GM21717 (cell line): Measurements from ENCODE around the gene NRG3.

Experiments
- ATAC-seq: cut with Tn5 transposase; IDR thresholded peaks from one replicate; pipeline ENCODE4 v1.9.1; 2021; ENCODE audit warnings: mild to moderate bottlenecking, moderate library complexity; ENCODE audit not compliant: unreplicated experiment

Gene NRG3

GRCh38 chr10:82453678-82454293 is 578.8 kb downstream of the NRG3 start:
- ATAC-seq: no peak

- no peak for ATAC-seq
These were observed 588.0 kb downstream of the NRG3 start for GRCh38 chr10:82462910-82463551.

- no peak for ATAC-seq
These were observed 588.6 kb downstream of the NRG3 start for GRCh38 chr10:82463614-82464013.

GRCh38 chr10:82464191-82464818 is 589.3 kb downstream of the NRG3 start:
- no peak for ATAC-seq

GRCh38 chr10:82464966-82465365 is 590.0 kb downstream of the NRG3 start:
- ATAC-seq: no peak

- no peak for ATAC-seq
These were observed 593.5 kb downstream of the NRG3 start for GRCh38 chr10:82468453-82468852.

GRCh38 chr10:82472406-82473335 is 597.7 kb downstream of the NRG3 start:
- ATAC-seq: no peak

- ATAC-seq: no peak
These were observed 602.8 kb downstream of the NRG3 start for GRCh38 chr10:82477776-82478175.

- no peak for ATAC-seq
These were observed 617.7 kb downstream of the NRG3 start for GRCh38 chr10:82492647-82493046.

- ATAC-seq: no peak
These were observed 621.1 kb downstream of the NRG3 start for GRCh38 chr10:82496114-82496513.

GRCh38 chr10:82497439-82497838 is 622.4 kb downstream of the NRG3 start:
- ATAC-seq: no peak

- no peak for ATAC-seq
These were observed 624.0 kb downstream of the NRG3 start for GRCh38 chr10:82498976-82499375.

GRCh38 chr10:82505009-82505408 is 630.0 kb downstream of the NRG3 start:
- peak; percentile 57 for ATAC-seq

GRCh38 chr10:82506680-82507376 is 631.8 kb downstream of the NRG3 start:
- no peak for ATAC-seq

- no peak for ATAC-seq
These were observed 640.3 kb downstream of the NRG3 start for GRCh38 chr10:82515256-82515655.

GRCh38 chr10:82529062-82529461 is 654.1 kb downstream of the NRG3 start:
- no peak for ATAC-seq

- ATAC-seq: no peak
These were observed 660.5 kb downstream of the NRG3 start for GRCh38 chr10:82535457-82535856.

GRCh38 chr10:82536668-82537067 is 661.7 kb downstream of the NRG3 start:
- ATAC-seq: no peak

- no peak for ATAC-seq
These were observed 663.3 kb downstream of the NRG3 start for GRCh38 chr10:82538272-82538671.

- no peak for ATAC-seq
These were observed 668.6 kb downstream of the NRG3 start for GRCh38 chr10:82543631-82544030.

GRCh38 chr10:82544377-82544776 is 669.4 kb downstream of the NRG3 start:
- no peak for ATAC-seq
